Smooth muscle cell (in vitro differentiated cells): Measurements from ENCODE around the gene SLC35F6. TPM values are rescaled to one million over a fixed set of nuclear protein-coding genes. Genes with fewer than 3 reads are reported as not detected.

ENCODE experiments used
- DNase-seq: peaks from one replicate; lab custom pipeline; 2025; ENCODE audit not compliant: unreplicated experiment; lab: John Stamatoyannopoulos, UW
- H2AFZ ChIP-seq: fragments of 200-600 bp; sonication (generic); 2 replicates; pipeline ENCODE4 v1.6.0; 2016; ENCODE audit warnings: antibody characterized with exemption, low read depth, mild to moderate bottlenecking
- H3F3A ChIP-seq: fragments of 200-600 bp; sonication (generic); 2 replicates; pipeline ENCODE4 v1.6.0; 2017; ENCODE audit warnings: antibody characterized with exemption, low read depth
- H3K27ac ChIP-seq: fragments of 200-600 bp; sonication (generic); 2 replicates; pipeline ENCODE4 v1.5.1; 2016; ENCODE audit warnings: low read depth, mild to moderate bottlenecking
- H3K27me3 ChIP-seq: fragments of 200-600 bp; sonication (generic); 2 replicates; pipeline ENCODE4 v1.6.1; 2016; ENCODE audit warnings: low read depth, mild to moderate bottlenecking
- H3K36me3 ChIP-seq: fragments of 200-600 bp; sonication (generic); 2 replicates; pipeline ENCODE4 v1.5.1; 2016; ENCODE audit warnings: low read depth
- H3K4me1 ChIP-seq: fragments of 200-600 bp; sonication (generic); 2 replicates; pipeline ENCODE4 v1.5.1; 2016; ENCODE audit warnings: low read depth
- H3K4me2 ChIP-seq: fragments of 200-600 bp; sonication (generic); 2 replicates; pipeline ENCODE4 v1.6.0; 2016; ENCODE audit warnings: mild to moderate bottlenecking
- H3K4me3 ChIP-seq: fragments of 200-600 bp; sonication (generic); 2 replicates; pipeline ENCODE4 v1.5.1; 2016; ENCODE audit warnings: mild to moderate bottlenecking
- H3K79me2 ChIP-seq: fragments of 200-600 bp; sonication (generic); 2 replicates; pipeline ENCODE4 v1.6.0; 2016; ENCODE audit warnings: low read depth, mild to moderate bottlenecking
- H3K9ac ChIP-seq: fragments of 200-600 bp; sonication (generic); 2 replicates; pipeline ENCODE4 v1.6.0; 2016; ENCODE audit warnings: low read depth
- H3K9me3 ChIP-seq: fragments of 200-600 bp; sonication (generic); replicated peaks from 2 replicates; pipeline ENCODE4 v1.5.1; 2016; ENCODE audit warnings: low read depth
- H4K20me1 ChIP-seq: fragments of 200-600 bp; sonication (generic); 2 replicates; pipeline ENCODE4 v1.6.0; 2016; ENCODE audit warnings: low read depth
- CTCF ChIP-seq: fragments of 200-600 bp; sonication (generic); IDR thresholded peaks from 2 replicates; pipeline ENCODE4 v1.5.1; 2017; ENCODE audit warnings: borderline replicate concordance, mild to moderate bottlenecking, antibody characterized with exemption; ENCODE audit not compliant: insufficient read depth, poor library complexity, severe bottlenecking
- WGBS: methylation state at CpG from one replicate; pipeline ENCODE4 v1.1.7; 2016; ENCODE audit warnings: low lambda C conversion rate; 5-methylcytosine and 5-hydroxymethylcytosine counted together
- polyA plus RNA-seq: library from polyadenylated mRNA; unstranded; fragments of >200 nt; fragmentation: Nextera tagmentation; extraction: Ambion mirVana; gene quantifications from 2 replicates; pipeline ENCODE4 v1.2.1, GENCODE V29; 2016
- total RNA-seq: library from RNA; depleted of rRNA; stranded (reverse); fragments of >200 nt; gene quantifications from 2 replicates; pipeline ENCODE4 v1.2.3, GENCODE V29; 2014

Gene SLC35F6
- total and polyA plus RNA-seq, 2 experiments from 2014 or later = 16.9 to 19.2 TPM

GRCh38 chr2:26772064-26773001 lies 8.2 kb downstream of the SLC35F6 start:
- Histone ChIP-seq H4K20me1 (peaks cover 90% of the 10 kb centered on the region), H3K36me3 (peaks cover 2% of the 10 kb centered on the region), H3K4me1 (no peaks in the 10 kb centered on the region), H3K27ac (no peak overlapping the region), H3K27me3 (no peaks in the 10 kb centered on the region), H3K9ac (no peak overlapping the region), H3K4me3 (no peak overlapping the region), H3K4me2 (no peak overlapping the region), H3K9me3 (no peaks in the 10 kb centered on the region), H3F3A (no peaks in the 10 kb centered on the region), H2AFZ (no peak overlapping the region), H3K79me2 (peaks cover 46% of the 10 kb centered on the region)
- no peak for DNase-seq
- WGBS = 89% methylated on average over 13 of the region's 13 CpGs
- TF ChIP-seq CTCF = no peak

GRCh38 chr2:26776195-26776800 lies 12.2 kb downstream of the SLC35F6 start:
- Histone ChIP-seq H3K36me3 (peaks cover 3% of the 10 kb centered on the region), H4K20me1 (peaks cover 50% of the 10 kb centered on the region), H2AFZ (no peak overlapping the region), H3K9ac (no peak overlapping the region), H3K27me3 (no peaks in the 10 kb centered on the region), H3K4me1 (no peaks in the 10 kb centered on the region), H3K27ac (no peak overlapping the region), H3K9me3 (no peaks in the 10 kb centered on the region), H3F3A (no peaks in the 10 kb centered on the region), H3K4me2 (no peak overlapping the region), H3K79me2 (peaks cover 19% of the 10 kb centered on the region), H3K4me3 (no peak overlapping the region)
- WGBS = 98% methylated on average over 5 of the region's 5 CpGs
- no peak for TF ChIP-seq CTCF
- DNase-seq = no peak

GRCh38 chr2:26778098-26778497 lies 14.0 kb downstream of the SLC35F6 start:
- TF ChIP-seq CTCF = no peak
- Histone ChIP-seq H3F3A (no peaks in the 10 kb centered on the region), H3K4me2 (no peak overlapping the region), H2AFZ (no peak overlapping the region), H3K27me3 (no peaks in the 10 kb centered on the region), H3K9me3 (no peaks in the 10 kb centered on the region), H4K20me1 (peaks cover 32% of the 10 kb centered on the region), H3K36me3 (peaks cover 3% of the 10 kb centered on the region), H3K27ac (no peak overlapping the region), H3K79me2 (peaks cover 5% of the 10 kb centered on the region), H3K4me1 (no peaks in the 10 kb centered on the region), H3K4me3 (no peak overlapping the region), H3K9ac (no peak overlapping the region)
- DNase-seq = no peak
- WGBS = 100% methylated on average over 18 of the region's 18 CpGs
